ENCODE measurements around the gene ATAD1.
"Not testable (repeated sequence)": the region's sequence is repeated elsewhere in the genome, so short reads cannot be mapped to it uniquely, and the experiment has no call there.

Gene ATAD1

DNA sequence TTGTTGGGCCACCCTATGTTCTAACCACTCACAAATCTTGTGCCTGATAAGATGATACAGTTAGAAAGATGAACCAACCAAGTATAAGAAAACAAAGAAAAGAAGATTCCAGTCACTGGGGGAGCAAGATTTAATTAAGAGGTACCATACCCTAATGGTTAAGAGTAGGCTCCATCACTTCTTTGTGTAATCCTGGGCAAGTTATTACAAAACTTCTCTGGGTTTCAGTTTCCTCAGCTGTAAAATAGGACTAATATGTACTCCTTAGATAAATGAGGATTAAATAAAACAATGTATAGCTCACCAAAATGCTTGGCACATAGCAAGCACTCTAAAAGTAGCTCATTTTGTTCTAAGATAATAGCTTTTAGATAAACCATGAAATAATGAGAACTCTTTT lies 58.5 kb downstream of the ATAD1 start:
- DNase-seq (ENCODE audit: low read depth in 3 of 3, low spot score in 1 of 3) = no peak

DNA sequence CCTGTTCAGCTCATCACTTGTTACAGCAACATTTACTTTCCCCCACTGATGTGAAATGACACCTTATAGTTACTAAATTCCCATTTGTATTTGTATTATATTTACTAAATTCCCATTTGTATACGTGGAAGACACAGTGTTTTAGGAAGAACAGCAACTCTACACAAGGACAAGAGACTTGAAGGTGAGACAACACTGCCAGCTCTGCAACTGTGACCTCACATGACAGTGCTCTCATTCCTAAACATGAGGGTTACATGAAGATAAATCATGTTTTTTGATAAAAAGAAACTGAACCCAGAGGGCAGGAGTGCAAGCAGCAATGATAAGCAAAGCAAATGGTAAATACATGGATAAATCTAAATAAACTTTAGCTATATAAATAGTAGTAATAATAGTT lies 60.3 kb downstream of the ATAD1 start:
- DNase-seq (ENCODE audit: low read depth in 3 of 3, low spot score in 1 of 3) = no peak

DNA sequence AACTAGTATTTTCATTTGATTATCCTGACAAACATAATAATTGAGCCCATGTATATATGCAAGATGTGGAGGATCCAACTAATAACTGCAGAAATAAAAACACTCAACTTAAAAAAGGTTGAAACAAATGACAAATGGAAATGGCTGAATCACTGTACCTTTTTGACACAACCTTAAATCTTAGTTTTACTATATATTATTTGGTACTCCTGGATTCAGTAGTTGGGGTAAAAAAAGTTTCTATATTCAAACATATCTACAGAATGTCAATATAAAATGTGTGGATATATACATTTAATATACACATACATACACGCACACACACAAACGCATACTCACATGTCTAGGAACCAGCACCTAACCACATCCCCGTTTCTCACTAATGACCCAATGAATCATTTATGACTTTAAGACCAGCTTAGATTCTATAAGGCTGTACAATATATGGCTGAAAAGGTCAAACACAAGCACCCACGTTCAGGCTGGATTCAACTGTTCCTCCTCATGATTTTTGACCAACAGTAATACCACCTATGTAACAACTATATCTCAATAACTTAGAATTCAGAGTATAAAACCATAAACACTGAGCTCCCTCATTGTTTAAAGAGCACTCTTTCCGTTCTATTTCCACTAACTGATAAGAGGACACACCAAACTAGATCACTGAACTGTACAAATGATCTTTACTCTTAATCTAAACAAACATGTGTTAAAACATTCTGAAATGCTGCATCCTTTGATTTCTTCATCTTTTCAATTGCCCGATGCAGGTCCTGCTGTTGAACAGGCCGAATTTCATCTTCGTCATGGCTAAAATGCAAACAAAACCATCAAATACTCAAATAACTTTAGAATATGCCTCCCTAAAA lies 63.8 kb downstream of the ATAD1 start:
- no peak for DNase-seq (ENCODE audit: low read depth in 3 of 3, low spot score in 1 of 3)

DNA sequence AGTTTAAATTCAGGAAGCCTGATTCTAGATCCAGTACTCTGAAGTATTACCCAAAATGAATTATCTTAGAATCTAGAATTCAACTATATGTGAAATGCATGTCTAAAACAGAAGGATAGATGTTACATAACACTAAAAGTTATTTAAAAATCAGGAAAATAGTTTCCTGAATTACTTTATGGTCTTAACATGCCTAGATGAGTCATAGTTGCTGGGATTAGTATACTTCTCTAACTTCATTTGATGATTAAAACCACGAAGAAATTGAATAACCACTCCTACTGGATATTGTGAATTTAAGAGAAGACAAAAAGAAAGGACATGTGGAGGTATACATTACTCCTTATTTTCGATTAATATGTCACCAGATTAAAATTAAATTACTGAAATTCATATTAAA lies 65.5 kb downstream of the ATAD1 start:
- no peak for DNase-seq (ENCODE audit: low read depth in 3 of 3, low spot score in 1 of 3)

DNA sequence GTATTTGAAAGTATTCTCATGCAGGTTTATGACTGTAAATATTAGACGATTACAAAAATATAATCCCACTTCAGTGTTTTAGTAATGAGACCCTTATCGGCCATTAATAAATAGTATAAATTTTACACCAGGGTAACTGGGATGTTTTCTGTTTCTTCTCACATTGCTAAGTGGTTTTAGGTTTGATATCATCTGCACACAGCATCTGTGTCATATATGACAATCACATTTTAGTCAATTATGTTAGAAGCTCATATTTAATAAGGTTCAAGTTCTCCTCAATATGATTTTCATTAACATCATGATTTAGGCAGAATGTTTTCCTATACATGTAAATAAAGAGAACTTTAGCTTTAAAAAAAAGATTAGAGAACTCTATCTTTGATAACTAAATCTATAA lies 66.8 kb downstream of the ATAD1 start:
- no peak for DNase-seq (ENCODE audit: low read depth in 3 of 3, low spot score in 1 of 3)

DNA sequence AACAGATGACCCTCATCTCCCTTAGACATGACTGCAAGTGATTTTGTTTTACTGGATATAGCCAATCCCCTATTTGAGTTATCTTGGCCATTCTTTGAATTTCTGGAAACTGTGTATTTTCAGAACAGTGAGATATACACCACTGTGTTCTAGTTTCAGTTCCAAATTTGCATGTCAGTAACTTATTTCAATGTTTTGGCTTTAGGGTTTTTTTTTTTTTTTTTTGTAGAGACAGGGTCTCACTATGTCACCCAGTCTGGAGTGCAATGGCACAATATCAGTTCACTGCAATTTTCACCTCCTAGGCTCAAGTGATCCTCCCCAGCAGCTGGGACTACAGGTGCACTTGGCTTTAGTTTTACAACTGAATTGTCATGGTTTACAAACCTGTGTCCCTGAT lies 67.2 kb downstream of the ATAD1 start:
- DNase-seq (ENCODE audit: low read depth in 3 of 3, low spot score in 1 of 3) = no peak

DNA sequence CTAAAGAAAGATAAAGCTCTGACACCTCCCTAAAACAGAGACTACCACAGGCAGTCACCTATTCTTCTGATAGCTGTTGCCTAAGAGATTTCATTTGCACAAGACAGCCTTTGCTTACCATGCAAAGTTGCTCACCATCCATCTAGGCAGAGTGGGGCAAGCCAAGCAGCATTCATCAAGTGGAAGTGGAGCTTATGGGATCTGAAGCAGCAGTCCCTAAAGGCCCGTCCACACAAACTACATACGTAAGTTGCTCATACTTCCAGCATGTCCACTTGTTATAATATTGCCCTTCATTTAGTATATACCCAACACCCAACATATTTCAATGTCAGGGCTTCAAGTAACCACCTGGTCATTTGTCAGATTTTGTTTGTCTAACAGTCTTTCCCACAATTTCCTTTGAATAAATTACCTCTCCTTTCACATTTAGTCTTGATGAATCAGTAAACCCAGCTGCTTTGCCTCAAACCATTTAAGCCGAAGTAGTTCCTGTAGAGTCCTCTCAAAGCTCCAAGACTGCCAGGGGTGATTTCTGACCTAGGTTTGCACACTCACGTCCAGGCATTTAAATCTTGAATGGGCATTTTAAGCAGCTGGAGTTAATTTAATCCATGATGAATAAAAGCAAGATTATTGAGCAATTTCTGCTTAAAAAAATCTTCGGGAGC lies 67.9 kb downstream of the ATAD1 start:
- no peak for DNase-seq (ENCODE audit: low read depth in 3 of 3, low spot score in 1 of 3)

DNA sequence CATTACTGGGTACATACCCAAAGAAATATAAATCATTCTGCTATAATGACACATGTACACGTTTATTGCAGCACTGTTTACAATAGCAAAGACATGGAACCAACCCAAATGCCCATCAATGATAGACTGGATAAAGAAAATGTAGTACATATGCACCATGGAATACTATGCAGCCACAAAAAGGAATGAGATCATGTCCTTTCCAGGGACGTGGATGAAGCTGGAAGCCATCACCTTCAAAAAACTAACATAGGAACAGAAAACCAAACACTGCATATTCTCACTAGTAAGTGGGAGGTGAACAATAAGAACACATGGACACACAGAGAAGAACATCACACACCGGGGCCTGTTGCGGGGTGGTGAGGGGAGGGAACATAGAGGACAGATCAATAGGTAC lies 69.8 kb downstream of the ATAD1 start:
- not testable (repeated sequence) for DNase-seq (ENCODE audit: low read depth in 3 of 3, low spot score in 1 of 3)

DNA sequence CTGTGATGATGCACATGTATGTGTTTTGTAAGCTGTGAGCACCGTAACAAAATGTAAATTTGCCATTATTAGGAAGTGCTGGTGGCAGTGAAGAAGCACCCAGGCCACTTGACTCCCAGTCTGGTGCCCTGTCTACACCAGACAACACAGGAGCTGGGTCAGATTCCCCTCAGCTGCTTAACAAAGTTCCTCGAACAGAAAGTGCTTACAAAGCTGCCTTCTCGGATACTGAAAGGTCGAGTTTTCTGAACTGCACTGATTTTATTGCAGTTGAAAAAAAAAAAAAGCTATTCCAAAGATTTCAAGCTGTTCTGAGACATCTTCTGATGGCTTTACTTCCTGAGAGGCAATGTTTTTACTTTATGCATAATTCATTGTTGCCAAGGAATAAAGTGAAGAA lies 71.1 kb downstream of the ATAD1 start:
- DNase-seq (ENCODE audit: low read depth in 3 of 3, low spot score in 1 of 3) = no peak

DNA sequence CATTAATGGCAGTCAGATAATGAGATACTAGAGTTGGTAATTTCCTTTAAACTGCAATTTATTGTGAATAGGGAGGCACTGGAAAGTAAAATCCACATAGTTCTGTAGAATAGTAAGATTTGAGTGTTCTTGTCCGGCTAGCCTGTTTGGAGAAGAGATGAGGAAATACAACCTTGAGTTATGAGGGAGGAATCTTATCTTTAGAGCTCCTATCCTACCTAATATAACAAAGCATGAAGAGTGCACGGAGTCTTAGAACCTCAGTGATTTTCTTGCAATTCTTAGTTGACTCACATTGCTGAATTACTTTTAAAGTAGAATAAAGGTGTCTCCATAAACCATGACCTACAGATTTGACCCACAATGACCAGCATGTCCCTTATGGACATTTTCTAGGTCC lies 73.4 kb downstream of the ATAD1 start:
- DNase-seq (ENCODE audit: low read depth in 3 of 3, low spot score in 1 of 3) = no peak

DNA sequence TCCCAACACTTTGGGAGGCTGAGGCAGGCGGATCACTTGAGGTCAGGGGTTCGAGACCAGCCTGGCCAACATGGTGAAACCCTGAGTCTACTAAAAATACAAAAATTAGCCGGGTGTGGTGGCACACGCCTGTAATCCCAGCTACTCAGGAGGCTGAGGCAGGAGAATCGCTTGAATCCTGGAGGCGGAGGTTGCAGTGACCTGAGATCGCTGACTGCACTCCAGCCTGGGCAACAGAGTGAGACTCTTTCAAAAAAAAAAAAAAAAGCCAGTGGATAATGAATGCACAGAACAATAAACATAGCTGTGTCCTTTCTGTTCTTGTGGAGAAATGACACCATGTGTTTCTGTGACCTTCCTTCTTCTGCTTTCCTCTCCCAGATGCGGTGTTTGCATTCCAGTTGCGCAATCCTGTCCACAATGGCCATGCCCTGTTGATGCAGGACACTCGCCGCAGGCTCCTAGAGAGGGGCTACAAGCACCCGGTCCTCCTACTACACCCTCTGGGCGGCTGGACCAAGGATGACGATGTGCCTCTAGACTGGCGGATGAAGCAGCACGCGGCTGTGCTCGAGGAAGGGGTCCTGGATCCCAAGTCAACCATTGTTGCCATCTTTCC lies 74.9 kb downstream of the ATAD1 start:
- DNase-seq (ENCODE audit: low read depth in 3 of 3, low spot score in 1 of 3) = not testable (repeated sequence)

DNA sequence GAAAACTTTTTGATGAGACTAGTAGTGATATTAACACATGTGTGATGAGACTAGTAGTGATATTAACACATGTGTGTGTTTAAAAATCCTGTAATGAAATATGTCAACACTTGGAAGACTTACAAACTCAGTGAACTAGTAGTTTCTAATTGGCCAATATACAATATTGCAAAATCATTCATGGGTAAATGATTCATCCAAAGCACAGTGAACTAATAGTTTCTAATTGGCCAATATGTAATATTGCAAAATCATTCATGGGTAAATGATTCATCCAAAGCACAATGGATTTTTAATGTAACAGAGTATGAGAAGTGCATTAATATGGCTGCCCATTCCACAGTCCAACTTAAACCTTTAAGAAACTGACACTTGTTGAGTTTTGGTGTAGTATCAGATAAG lies 77.8 kb downstream of the ATAD1 start:
- no peak for DNase-seq (ENCODE audit: low read depth in 3 of 3, low spot score in 1 of 3)

DNA sequence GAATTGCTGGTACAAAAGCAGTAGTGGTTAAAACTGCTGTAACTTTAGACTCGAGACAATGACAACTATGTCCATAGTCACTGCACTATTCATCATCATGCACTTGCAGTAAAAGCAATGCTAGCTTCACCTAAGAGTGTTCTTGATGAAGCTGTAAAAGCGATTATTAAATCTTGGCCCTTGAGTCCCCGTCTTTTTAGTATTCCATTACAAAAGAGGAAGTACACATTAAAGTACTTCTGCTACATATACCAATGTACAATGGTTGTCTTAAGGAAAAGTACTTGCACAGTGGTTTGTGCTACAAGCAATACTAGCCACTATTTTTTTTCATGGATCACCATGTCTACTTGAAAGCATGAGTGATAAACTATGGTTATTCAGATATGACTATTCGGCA lies 78.3 kb downstream of the ATAD1 start:
- no peak for DNase-seq (ENCODE audit: low read depth in 3 of 3, low spot score in 1 of 3)

DNA sequence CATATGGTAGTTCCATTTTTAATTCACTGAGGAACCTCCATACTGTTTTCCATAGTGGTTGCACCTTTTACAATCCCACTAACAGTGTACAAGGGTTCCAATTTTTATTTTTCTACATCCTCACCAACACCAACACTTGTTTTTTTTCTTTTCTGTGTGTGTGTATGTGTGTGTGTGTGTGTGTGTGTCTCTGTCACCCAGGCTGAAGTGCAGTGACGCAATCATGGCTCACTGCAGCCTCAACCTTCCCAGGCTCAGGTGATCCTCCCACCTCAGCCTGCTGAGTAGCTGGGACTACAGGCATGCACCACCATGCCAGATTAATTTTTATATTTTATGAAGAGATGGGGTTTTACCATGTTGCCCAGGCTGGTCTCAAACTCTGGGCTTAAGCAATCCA lies 79.8 kb downstream of the ATAD1 start:
- DNase-seq (ENCODE audit: low read depth in 3 of 3, low spot score in 1 of 3) = not testable (repeated sequence)

DNA sequence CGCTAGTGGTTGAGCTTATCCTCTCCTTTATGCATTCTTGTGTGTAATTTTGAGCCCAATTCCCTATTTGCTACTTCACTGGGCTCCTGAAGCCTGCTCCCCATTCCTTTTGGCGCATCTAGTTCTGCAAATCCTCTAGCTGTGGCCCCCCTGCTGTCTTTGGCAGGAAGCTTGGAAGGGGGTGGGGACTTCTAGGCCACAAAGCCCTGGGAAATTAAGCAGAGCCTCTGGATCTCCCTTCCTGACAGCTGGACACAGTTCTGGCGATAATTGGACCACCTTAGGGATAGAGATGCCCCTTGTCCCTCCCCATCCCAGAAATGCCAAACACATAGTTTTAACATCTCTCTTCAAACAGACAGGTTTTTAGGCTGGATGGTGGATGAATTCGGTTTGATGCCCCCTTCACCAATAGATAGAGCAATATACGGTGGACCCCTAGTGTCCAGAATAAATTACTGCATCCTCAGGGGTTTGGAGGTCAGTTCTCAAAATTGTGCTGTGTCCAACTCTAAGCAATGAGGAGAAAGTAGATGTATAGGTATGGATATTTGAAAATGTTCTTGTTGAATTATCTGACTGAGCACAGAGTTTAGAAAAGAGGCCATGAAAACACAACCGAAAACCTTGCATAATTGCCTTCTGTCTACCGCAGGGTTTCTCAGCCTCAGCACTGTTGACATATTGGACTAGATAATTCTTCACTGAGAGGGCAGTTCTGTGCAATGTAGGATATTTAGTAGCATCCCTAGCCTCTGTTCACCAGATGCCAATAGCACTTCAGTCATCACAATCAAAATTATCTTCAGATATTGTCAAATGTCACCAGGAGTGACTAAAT lies 82.8 kb downstream of the ATAD1 start:
- DNase-seq (ENCODE audit: low read depth in 3 of 3, low spot score in 1 of 3) = no peak

DNA sequence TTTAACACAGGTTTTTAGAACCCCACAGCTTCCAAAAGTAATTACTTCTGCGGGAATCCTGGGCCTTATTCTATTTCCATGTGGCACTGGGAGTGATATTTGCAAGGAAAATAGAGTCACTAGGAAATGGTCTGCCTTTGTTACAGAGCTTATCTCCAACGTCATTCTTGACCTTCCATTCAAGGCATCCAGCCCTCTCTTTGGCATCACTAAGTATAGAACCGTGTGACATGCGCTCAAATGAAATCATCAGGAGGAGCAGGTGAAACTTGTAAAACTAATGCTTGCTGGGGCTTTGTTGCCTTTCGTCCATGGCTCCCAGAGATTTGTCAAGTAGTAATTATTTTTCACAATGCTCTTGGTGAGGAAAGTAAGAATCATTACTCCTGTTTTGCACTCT lies 84.9 kb downstream of the ATAD1 start:
- no peak for DNase-seq (ENCODE audit: low read depth in 3 of 3, low spot score in 1 of 3)

DNA sequence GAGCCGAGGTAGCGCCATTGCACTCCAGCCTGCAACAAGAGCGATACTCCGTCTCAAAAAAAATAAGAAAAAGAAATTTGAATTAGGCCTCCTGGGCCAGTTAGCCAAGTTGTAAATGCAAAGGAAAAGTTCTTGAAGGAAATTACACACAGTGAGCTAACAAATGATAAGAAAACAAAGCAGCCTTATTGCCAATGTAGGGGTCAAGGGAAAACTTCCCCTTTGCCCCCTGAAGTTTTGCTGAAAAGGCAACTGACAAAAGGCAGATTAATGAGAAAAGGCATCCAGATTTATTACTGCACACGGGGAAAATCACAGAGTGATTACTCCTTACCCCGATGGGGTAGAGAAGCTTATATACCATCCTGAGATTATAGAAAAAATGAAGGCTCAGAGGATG lies 88.1 kb downstream of the ATAD1 start:
- DNase-seq (ENCODE audit: low read depth in 3 of 3, low spot score in 1 of 3) = no peak

DNA sequence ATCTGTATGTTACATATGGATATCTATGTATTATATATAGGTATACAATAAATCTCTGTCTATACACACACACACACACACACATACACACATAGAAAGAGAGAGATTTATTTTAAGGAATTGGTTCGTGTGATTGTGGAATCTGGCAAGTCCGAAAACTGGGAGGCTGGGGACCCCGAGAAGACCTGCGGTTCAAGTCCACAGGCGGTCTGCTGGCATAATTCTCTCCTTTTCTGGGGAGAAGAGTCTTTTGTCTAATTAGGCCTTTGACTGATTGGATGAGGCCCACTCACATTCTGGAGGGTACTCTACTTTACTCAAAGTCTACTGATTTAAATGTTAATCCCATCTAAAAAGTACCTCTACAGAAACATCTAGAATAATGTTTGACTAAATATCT lies 93.2 kb downstream of the ATAD1 start:
- no peak for DNase-seq (ENCODE audit: low read depth in 3 of 3, low spot score in 1 of 3)

DNA sequence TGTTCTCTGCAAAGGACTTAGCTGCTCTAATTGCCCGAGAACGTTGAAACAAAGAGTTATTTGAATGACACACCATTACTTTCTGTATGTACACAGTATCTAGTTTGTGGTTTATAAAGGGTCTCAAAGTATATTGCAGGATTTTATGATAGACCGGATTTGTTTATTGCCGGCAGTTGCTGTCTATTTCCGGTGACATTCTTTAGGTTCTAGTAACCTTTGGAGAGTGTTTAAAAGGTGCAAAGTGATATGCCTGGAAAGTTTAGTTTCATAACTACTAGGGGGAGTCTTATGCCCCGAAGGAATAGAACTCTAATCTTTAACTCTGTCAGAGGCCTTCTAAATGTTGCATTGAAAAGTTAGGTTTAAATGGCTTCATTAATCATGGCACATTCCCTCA lies 94.5 kb downstream of the ATAD1 start:
- DNase-seq (ENCODE audit: low read depth in 3 of 3, low spot score in 1 of 3) = no peak

DNA sequence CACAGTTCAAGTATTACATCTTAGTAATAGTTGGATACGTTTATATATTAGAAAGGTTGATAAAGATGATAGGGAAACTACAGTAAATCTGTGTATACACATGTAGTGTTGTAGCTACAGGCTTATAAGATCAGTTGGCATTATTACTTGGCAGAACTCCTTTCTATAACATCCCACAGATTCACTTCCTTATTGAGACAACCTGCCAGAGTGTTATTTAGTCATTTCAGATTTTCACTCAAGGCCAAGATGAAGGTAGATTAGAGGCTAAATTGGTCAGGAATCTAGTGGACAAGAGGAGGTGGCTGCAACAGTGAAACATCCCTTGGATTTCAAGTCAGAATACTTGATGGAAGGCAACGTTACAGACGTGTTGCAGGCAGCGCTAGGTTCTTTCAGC lies 95.3 kb downstream of the ATAD1 start:
- no peak for DNase-seq (ENCODE audit: low read depth in 3 of 3, low spot score in 1 of 3)

DNA sequence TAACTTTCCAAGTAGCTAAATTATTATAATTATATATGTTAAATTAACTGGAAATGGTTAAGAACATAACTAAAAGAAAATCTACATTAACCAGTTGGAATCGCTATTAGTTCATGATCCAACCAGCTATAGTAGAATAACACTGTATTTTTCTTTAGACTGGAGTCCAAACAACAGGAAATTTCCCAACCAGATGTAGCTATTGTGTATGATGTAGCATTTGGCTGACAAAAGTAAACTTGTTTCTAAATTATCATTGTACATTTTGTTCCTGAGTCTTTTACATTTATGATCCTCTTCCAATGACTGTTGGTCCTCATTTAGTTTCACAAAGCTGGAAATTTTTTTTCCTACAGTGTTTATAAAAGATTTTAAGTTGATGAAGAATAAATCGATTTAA lies 96.2 kb downstream of the ATAD1 start:
- DNase-seq (ENCODE audit: low read depth in 3 of 3, low spot score in 1 of 3) = no peak

Data from stimulated activated CD4-positive, alpha-beta T cell treated with anti-CD3 and anti-CD28 coated beads, TNF-alpha, amount 100 ng/mL, for 1 hour (primary cell).